ENCODE measurements around the gene COPE. TPM values are rescaled to one million over a fixed set of nuclear protein-coding genes. Genes with fewer than 3 reads are reported as not detected.

Gene COPE
- total RNA-seq, 1 donor from 2014 or later, result 213 TPM

DNA sequence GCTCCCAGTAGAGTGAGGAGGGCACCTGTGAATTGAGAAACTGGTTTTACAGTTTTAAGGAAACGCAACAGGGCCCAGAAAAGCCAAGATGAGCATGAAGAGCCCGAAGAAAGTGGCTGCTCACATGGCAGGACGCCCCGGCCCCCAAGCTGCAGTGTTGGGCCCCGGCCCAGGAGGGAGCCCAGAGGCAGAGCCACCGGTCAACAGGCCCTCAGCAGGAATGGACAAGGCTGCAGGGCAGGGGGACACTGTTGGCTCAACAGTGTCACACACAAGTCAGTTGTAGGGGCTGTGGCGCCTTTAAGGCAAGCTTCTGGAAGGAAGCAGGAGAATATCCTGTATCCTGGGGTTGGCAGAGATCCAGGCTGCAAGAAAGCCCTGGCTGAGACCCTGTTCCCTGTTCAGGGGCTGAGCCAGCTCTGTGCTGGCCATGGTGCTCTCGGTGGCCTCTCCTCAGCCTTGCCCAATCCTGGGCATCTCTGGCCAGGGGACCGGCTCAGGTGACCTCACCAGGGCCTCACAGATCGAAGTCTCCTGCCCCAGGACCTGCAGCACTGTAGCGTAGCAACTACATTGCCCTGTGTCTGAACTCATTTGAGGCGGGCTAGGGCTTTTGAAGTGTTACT is 59.4 kb downstream of the COPE start:
- peaks cover 3% of the 10 kb centered on the region for H3K4me1 Mint-ChIP-seq (ENCODE audit: unreplicated experiment)
- no peak overlapping the region for H3K4me3 Mint-ChIP-seq (ENCODE audit: unreplicated experiment)
- no peaks in the 10 kb centered on the region for H3K9me3 Mint-ChIP-seq (ENCODE audit: unreplicated experiment)
- DNase-seq (ENCODE audit: low spot score), result peak; percentile 55
- TF ChIP-seq, protein P1, sequence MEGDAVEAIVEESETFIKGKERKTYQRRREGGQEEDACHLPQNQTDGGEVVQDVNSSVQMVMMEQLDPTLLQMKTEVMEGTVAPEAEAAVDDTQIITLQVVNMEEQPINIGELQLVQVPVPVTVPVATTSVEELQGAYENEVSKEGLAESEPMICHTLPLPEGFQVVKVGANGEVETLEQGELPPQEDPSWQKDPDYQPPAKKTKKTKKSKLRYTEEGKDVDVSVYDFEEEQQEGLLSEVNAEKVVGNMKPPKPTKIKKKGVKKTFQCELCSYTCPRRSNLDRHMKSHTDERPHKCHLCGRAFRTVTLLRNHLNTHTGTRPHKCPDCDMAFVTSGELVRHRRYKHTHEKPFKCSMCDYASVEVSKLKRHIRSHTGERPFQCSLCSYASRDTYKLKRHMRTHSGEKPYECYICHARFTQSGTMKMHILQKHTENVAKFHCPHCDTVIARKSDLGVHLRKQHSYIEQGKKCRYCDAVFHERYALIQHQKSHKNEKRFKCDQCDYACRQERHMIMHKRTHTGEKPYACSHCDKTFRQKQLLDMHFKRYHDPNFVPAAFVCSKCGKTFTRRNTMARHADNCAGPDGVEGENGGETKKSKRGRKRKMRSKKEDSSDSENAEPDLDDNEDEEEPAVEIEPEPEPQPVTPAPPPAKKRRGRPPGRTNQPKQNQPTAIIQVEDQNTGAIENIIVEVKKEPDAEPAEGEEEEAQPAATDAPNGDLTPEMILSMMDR (IDR thresholded peaks at IDR 0.05; ENCODE audit: unreplicated experiment), result no peak
- peak overlapping the region; percentile 61 for H3K27ac Mint-ChIP-seq (ENCODE audit: unreplicated experiment)
- H3K27me3 Mint-ChIP-seq (ENCODE audit: unreplicated experiment), result peaks cover 7% of the 10 kb centered on the region
- H3K36me3 Mint-ChIP-seq (ENCODE audit: low read depth, unreplicated experiment), result peaks cover 48% of the 10 kb centered on the region

DNA sequence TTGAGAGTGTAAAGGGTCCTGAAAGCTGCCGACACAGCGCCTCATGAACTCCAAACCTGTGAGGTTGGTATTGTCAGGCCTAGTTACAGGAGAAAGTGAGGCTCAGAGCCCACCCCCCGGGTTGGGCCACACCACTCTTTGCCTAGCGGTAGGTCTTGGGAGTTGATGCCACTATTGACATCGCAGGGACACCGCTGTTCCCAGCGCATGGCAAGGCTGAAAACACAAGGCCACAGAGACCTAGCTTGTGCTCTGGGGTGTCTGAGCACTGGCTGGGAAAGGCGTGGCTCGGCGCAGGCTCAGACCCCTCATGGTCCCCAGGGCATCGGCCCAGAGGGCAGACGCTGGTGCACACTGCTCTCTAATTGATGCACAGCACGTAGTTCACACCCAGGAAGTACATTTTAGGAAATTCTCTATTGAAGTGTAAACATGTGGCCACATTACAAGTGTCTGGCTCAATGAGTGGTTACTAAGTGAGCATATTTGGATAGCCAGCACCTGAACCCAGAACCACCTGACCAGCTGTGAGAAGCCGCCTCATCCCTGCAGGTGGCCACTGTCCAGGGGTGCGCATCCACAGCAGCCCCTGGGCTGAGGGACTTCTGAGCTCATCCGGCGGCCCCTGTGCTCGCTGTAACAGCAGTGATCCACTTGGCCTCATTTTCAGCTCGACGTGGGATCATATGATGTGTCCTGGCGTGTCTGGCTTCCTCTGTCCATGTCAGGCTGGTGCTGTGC is 60.1 kb downstream of the COPE start:
- peaks cover 3% of the 10 kb centered on the region for H3K4me1 Mint-ChIP-seq (ENCODE audit: unreplicated experiment)
- H3K4me3 Mint-ChIP-seq (ENCODE audit: unreplicated experiment), result no peak overlapping the region
- no peaks in the 10 kb centered on the region for H3K9me3 Mint-ChIP-seq (ENCODE audit: unreplicated experiment)
- peaks cover 7% of the 10 kb centered on the region for H3K27me3 Mint-ChIP-seq (ENCODE audit: unreplicated experiment)
- TF ChIP-seq, protein P1 (IDR thresholded peaks at IDR 0.05; ENCODE audit: unreplicated experiment), result no peak
- peaks cover 51% of the 10 kb centered on the region for H3K36me3 Mint-ChIP-seq (ENCODE audit: low read depth, unreplicated experiment)
- peak overlapping the region; percentile 61 for H3K27ac Mint-ChIP-seq (ENCODE audit: unreplicated experiment)
- no peak for DNase-seq (ENCODE audit: low spot score)

DNA sequence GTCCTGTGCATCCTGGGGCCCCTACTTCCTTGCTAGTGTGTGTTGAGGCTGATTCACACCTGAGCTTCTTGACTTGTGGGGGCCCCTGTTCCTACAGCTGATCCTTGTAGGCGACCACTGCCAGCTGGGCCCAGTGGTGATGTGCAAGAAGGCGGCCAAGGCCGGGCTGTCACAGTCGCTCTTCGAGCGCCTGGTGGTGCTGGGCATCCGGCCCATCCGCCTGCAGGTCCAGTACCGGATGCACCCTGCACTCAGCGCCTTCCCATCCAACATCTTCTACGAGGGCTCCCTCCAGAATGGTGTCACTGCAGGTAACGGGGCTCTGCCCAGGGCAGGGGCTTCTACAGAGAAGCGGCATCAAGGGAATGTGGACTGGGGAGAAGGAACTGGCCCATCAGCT is 62.0 kb downstream of the COPE start:
- Mint-ChIP-seq H3K4me1 (ENCODE audit: unreplicated experiment) (peaks cover 3% of the 10 kb centered on the region), H3K27ac (ENCODE audit: unreplicated experiment) (no peak overlapping the region), H3K27me3 (ENCODE audit: unreplicated experiment) (peaks cover 13% of the 10 kb centered on the region), H3K36me3 (ENCODE audit: low read depth, unreplicated experiment) (peaks cover 58% of the 10 kb centered on the region), H3K4me3 (ENCODE audit: unreplicated experiment) (no peak overlapping the region), H3K9me3 (ENCODE audit: unreplicated experiment) (no peaks in the 10 kb centered on the region)
- no peak for DNase-seq (ENCODE audit: low spot score)
- TF ChIP-seq, protein P1 (IDR thresholded peaks at IDR 0.05; ENCODE audit: unreplicated experiment), result no peak

DNA sequence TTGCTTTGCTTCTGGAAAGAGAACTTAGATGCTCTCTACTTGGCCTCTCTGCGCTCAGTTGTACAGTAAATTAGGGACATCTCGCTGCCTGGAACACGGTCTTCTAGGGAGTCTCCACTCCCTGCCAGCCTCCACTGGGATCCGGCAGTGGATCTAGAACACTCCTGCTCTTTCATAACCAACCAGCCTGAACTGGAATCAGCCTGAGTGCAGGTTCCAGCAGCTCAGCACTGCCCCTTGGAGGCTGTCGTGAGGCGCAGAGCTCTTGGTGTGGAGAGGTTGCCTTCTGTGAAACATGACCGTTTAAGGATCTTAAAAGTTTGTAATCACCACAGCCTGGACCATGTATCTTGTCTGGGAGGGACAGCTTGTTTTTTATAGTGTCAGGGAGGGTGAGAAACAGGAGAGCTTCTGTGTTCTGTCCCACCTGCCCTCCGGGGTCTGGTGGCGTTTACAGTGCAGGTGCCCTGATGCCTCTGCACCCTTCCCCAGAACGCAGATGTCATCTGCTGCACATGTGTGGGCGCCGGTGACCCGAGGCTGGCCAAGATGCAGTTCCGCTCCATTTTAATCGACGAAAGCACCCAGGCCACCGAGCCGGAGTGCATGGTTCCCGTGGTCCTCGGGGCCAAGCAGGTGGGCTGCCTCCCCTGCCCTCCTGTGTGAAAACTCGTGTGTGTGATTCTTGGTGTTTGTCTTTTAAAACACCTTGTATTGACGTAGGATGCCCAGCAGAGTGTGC is 62.6 kb downstream of the COPE start:
- H3K4me3 Mint-ChIP-seq (ENCODE audit: unreplicated experiment), result no peak overlapping the region
- DNase-seq (ENCODE audit: low spot score), result no peak
- TF ChIP-seq, protein P1 (IDR thresholded peaks at IDR 0.05; ENCODE audit: unreplicated experiment), result no peak
- peaks cover 3% of the 10 kb centered on the region for H3K4me1 Mint-ChIP-seq (ENCODE audit: unreplicated experiment)
- H3K27me3 Mint-ChIP-seq (ENCODE audit: unreplicated experiment), result peaks cover 13% of the 10 kb centered on the region
- no peaks in the 10 kb centered on the region for H3K9me3 Mint-ChIP-seq (ENCODE audit: unreplicated experiment)
- H3K27ac Mint-ChIP-seq (ENCODE audit: unreplicated experiment), result no peak overlapping the region
- H3K36me3 Mint-ChIP-seq (ENCODE audit: low read depth, unreplicated experiment), result peaks cover 51% of the 10 kb centered on the region

Data from endothelial cell (in vitro differentiated cells).